ENCODE measurements around the gene PPP4R4.

The PPP4R4 gene

DNA sequence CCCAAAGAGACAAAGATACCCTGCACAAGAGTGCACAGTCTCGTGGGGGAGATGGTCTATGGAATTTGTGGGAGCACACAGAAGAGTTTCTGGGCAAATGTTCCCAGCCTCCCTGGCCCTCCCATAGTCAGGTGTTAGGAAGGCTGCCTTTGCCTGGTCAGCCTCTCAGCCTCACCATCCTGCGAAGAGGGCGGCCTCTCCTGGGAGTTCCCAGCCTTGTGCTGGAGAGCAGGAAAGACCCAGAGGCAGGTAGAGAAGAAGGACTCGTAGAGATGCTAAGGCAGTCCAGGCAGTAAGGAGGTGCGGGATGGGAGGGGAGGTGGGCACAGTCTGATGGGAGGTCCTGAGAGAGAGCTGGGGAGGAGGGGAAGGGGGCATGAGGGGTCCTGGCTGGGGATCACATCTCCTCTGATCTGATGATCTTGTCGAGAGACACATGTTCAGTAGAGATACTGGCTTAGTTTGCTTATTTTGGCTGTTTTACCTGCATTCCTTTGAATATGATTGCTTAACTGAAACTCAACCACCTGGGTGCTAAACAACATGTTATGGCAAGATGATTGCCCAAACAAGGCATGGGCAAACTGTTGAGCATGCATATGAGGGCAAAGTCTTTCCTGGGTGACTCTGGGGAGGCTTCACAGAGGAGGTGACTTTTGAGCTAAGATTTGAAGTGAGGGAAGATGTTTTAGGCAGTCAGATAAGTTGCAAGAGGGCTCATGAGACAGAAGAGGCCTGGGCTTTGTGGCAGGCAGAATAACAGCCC is 138.5 kb downstream of the PPP4R4 start:
- no peak for DNase-seq

- no peak for DNase-seq
Measured at GRCh38 chr14:94313991-94314655, 140.0 kb downstream of the PPP4R4 start.

DNA sequence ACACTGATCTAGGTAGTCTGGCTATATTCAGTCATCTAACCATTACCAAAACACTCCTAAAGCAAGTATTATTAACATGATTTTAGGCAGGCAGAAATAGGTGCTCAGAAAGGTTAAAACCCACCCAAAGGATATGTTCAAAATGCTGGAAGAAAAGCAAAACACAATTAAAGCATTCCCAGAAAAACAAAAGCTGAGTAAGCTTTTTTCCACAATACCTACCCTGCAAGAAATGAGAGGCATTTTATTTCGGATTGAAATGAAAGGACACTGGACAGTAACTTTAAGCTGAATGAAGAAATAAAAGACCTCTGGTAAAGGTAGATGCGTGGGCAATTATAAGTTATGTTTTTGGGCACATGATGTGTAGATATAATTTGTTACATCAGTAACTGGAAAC is 140.8 kb downstream of the PPP4R4 start:
- no peak for DNase-seq

DNA sequence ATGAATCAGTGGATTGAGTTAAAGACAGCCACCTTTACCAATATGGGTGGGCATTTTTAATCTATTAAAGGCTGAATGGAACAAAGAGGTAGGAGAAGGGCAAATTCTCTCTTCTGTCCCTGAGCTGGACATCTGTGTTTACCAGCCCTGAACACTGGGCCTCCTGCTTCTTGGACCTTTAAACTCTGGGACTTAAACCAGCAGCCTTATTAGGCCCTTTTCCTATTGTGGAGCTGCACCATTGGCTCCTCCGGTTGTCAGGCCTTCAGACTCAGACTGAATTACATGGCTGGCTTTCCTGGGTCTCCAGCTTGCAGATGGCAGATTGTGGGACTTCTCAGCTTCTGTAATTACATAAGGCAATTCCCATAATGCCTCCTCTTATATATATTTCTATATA is 142.6 kb downstream of the PPP4R4 start:
- no peak for DNase-seq

DNA sequence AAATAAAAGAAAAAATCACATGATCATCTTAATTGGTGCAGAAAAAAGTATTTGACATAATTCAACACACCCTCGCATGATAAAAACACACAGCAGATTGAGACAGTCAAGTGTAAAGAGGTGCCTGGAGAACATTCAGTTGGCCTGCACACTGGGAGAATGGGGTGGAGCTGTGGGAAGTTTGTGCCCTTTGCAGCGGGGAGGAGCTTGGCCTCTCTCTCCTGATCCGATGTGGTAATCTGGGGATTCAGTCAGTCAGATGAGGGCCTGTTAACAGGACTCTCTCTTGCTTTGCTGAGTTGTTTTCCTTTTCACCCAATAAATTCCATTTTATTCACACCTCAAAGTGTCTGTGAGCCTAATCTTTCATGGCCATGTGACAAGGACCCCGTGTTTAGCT is 143.1 kb downstream of the PPP4R4 start:
- no peak for DNase-seq

DNA sequence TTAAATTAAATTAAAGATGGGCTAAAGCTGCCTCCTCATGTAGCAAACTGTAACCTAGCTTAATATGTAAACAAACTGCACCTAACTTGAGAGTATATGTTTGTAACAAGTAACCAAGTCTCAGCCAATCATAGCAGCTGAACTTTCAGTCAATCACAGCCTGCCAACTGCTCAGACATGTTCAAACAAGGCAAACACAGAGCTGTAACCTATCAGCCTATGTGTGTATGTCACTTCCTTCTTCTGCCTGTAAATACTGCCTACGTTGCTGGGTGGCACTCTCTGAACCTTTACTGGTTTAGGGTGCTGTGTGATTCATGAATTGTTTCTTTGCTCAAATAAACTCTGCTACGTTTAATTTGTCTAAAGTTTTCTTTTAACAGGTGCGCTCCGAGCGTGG is 146.1 kb downstream of the PPP4R4 start:
- DNase-seq, result no peak

DNA sequence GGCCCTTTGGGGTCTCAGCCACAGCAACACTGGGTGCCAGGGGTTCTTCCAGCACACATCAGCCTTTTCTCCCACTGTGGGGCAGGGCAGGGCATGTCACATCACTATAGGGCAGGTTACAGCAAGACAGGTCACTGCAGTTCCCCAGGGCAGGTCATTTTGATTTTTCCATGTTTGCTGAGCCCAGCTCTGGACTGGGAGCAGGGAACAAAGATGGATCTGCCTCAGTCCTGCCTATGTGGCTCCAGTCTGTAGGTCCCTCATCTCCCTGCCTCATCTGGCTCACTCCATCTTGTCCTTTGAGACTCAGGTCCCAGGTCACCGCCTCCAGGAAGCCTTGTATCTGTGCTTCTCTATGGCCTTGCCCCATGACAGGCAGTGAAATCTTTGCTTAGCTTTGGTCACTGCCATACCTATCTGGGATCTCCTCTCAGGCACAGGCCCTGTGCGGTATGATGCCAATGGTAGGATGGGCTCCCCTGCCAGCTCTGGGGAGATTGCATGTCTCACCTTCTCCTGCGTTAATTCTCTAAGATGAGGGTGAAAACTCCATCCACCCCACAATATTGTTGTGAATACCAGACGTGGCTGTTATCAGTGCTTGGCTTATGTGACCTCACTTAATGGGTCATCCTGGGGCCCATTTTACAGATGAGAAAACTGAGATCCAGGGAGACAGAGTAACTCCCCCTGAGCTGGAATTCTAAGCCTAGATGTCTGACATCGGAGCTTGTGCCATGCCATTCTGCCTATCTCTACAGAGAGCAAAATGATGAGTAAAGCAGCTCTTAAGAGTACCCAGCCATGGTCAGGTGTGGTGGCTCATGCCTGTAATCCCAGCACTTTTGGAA is 147.5 kb downstream of the PPP4R4 start:
- DNase-seq, result no peak

- no peak for DNase-seq
Measured at GRCh38 chr14:94322648-94323570, 148.8 kb downstream of the PPP4R4 start, which contains the start of gene SERPINA6. TSS of gene SERPINA6 (minus strand) at chr14:94323336. CDS start at chr14:94314648, 8,688 bp downstream.

DNA sequence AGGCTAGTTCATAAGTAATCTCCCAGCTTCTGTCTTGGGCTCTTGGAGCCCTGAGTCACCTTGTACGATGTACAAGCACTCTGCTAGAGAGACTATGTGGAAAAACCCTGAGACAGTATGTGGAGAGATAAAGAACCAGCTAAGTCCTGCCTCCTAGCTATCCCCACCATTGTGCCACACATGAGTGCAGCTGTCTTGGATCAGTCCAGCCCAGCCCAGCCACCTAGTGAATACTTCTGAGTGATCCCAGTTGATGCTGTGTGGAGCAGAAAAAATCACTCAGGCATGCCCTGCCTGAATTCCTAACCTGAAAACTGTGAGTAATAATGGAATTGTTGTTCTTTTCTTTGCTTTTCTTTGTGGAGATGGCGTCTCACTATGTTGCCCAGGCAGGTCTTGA is 154.1 kb downstream of the PPP4R4 start:
- DNase-seq, result no peak
